Spleen (tissue), 11 donors: ENCODE results near the gene CYTH4. TPM values are rescaled to one million over a fixed set of nuclear protein-coding genes. Genes with fewer than 3 reads are reported as not detected.

Experiments used
- DNase-seq: peaks from one replicate; pipeline ENCODE4 v3.0.0-alpha.2; 2020
- H3K27ac ChIP-seq, 8 donors: fragments of 200-600 bp; sonication (generic) in 7 of 8; 1 replicate in 4 of 8; 2 replicates in 4 of 8; pipeline versions ENCODE4 v1.5.0 to v1.8.0; 2016 to 2021; ENCODE audit warnings: inconsistent platforms in 4 of 8, mild to moderate bottlenecking in 4 of 8, moderate library complexity in 1 of 8
- H3K27me3 ChIP-seq, 7 donors: fragments of 200-600 bp; sonication (generic) in 6 of 7; replicated peaks in 1 of 7; 1 replicate in 4 of 7; 2 replicates in 3 of 7; pipeline versions ENCODE4 v1.5.0 to v1.8.0; 2016 to 2021; ENCODE audit warnings: inconsistent platforms in 3 of 7, mild to moderate bottlenecking in 1 of 7
- H3K36me3 ChIP-seq, 6 donors: fragments of 200-600 bp; sonication (generic) in 5 of 6; 1 replicate in 4 of 6; 2 replicates in 2 of 6; pipeline versions ENCODE4 v1.5.0 to v1.8.0; 2016 to 2021; ENCODE audit warnings: inconsistent platforms in 2 of 6
- H3K4me1 ChIP-seq, 6 donors: fragments of 200-600 bp; sonication (generic) in 5 of 6; 1 replicate in 3 of 6; 2 replicates in 3 of 6; pipeline versions ENCODE4 v1.5.0 to v1.8.0; 2016 to 2021; ENCODE audit warnings: inconsistent platforms in 3 of 6
- H3K4me3 ChIP-seq, 8 donors: fragments of 200-600 bp; sonication (generic) in 7 of 8; 1 replicate in 4 of 8; 2 replicates in 4 of 8; pipeline versions ENCODE4 v1.5.0 to v1.8.0; 2016 to 2021; ENCODE audit warnings: inconsistent platforms in 4 of 8, mild to moderate bottlenecking in 4 of 8, moderate library complexity in 2 of 8
- H3K9me3 ChIP-seq, 8 donors: fragments of 200-600 bp; sonication (generic) in 7 of 8; 1 replicate in 4 of 8; 2 replicates in 4 of 8; pipeline versions ENCODE4 v1.5.0 to v1.8.0; 2016 to 2021; ENCODE audit warnings: inconsistent platforms in 4 of 8
- POLR2A ChIP-seq, 3 donors: fragments of 450-650 bp; IDR thresholded peaks; one replicate each; pipeline ENCODE4 v1.5.1; 2017; ENCODE audit warnings: antibody characterized with exemption in 3 of 3, mild to moderate bottlenecking in 1 of 3
- POLR2AphosphoS5 ChIP-seq, 3 donors: sonication (generic); formaldehyde crosslinking; IDR thresholded peaks; one replicate each; pipeline ENCODE4 v1.5.1; 2017; ENCODE audit warnings: antibody characterized with exemption in 3 of 3
- WGBS, 5 donors: extraction: QIAGEN DNeasy Blood & Tissue Kit in 3 of 5; methylation state at CpG; one replicate each; pipeline versions ENCODE4 v1.1.5 to v1.1.7; 2013 to 2018; 5-methylcytosine and 5-hydroxymethylcytosine counted together
- intact Hi-C: fragments of 100-400 bp; cut with DNase I; formaldehyde crosslinking; loops from one replicate; pipeline ENCODE4 v1.15.0; 2023; ENCODE audit warnings: low total_unique reads
- polyA plus RNA-seq, 3 donors: library from polyadenylated mRNA; stranded (reverse); fragments of 200-250 nt; gene quantifications; one replicate each; pipeline ENCODE4 v1.2.1, GENCODE V29; 2013
- total RNA-seq, 7 donors: library from RNA; depleted of rRNA in 3 of 7; stranded (reverse); fragments of >200 nt in 3 of 7; fragmentation: NEBNext Ultra II Directional in 4 of 7; extraction: Animal tissue kit (Norgen Biotek cat#: 25700) in 4 of 7; gene quantifications; one replicate each; pipeline versions ENCODE4 v1.1.0 to v1.2.1, GENCODE V29; 2016 to 2021
- TF ChIP-seq, protein P1 (sequence below), 11 experiments: fragments of 200-600 bp in 7 of 11; fragments of 450-650 bp in 4 of 11; sonication (generic) in 4 of 11; IDR thresholded peaks in 8 of 11; conservative IDR thresholded peaks in 3 of 11; 1 replicate in 7 of 11; 2 replicates in 4 of 11; pipeline versions ENCODE4 v1.4.0 to v1.8.0; 2016 to 2021; ENCODE audit warnings: antibody characterized with exemption in 11 of 11, inconsistent platforms in 4 of 11, mild to moderate bottlenecking in 1 of 11
- donor health status: healthy with polysubstance abuse.
- donor health status: DM: no; HTN: no; CAD: no; lungs with moderate emphysema.
- donor health status: DM: no; HTN: no; CAD: no.
- donor health status: Bipolar disorder and iron deficiency.
- donor health status: healthy.
- donor health status: DM: no; HTN: no; CAD: no.
- donor health status: DM: yes; HTN: yes; CAD: no.

CYTH4 gene
- total and polyA plus RNA-seq, 10 donors, result 35.3 to 238 (median 104) TPM

DNA sequence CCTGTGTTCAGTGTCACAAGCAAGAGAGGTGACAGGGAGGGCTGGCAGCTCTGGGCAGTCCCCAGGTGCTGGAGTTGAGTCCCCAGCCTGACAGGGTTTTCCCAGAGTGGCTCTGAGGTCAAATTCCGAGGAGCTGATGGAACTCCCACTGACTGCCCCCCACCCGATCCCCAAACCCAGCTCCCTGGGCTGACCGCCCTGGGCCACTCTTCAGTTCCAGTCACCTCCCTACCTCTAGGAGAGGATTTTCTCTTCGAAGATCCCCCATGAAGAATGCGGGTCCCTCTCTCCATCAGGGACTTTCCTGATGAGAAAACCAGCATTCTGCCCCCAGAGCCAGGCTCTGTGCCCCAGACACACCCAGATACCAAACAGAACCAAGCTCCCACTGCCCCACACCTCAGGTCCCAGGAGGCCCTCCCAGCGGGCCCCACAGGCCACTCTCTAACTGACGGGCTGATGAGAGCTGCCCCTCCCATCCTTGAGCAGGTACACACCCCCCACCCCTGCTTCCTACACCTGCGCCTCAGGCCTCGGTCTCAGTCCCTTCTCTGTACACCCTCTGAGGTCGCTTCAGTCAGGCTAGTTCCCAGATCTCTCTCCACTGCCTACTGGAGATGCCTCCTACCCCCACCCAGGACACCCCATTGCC is 26.1 kb upstream of the CYTH4 start:
- H3K4me3 ChIP-seq, result no peak overlapping the region
- TF ChIP-seq, protein P1, sequence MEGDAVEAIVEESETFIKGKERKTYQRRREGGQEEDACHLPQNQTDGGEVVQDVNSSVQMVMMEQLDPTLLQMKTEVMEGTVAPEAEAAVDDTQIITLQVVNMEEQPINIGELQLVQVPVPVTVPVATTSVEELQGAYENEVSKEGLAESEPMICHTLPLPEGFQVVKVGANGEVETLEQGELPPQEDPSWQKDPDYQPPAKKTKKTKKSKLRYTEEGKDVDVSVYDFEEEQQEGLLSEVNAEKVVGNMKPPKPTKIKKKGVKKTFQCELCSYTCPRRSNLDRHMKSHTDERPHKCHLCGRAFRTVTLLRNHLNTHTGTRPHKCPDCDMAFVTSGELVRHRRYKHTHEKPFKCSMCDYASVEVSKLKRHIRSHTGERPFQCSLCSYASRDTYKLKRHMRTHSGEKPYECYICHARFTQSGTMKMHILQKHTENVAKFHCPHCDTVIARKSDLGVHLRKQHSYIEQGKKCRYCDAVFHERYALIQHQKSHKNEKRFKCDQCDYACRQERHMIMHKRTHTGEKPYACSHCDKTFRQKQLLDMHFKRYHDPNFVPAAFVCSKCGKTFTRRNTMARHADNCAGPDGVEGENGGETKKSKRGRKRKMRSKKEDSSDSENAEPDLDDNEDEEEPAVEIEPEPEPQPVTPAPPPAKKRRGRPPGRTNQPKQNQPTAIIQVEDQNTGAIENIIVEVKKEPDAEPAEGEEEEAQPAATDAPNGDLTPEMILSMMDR (IDR thresholded peaks at IDR 0.05 in 8 of 11, conservative IDR thresholded peaks at IDR 0.05 in 3 of 11), result no peak
- TF ChIP-seq POLR2A (IDR thresholded peaks at IDR 0.05) (no peak), POLR2AphosphoS5 (IDR thresholded peaks at IDR 0.05) (no peak)
- H3K27ac ChIP-seq, result no peak overlapping the region
- peaks cover 0 to 35% (median 4%) of the 10 kb centered on the region in 7 donors for H3K27me3 ChIP-seq
- H3K9me3 ChIP-seq, result no peaks in the 10 kb centered on the region
- no peaks in the 10 kb centered on the region for H3K36me3 ChIP-seq
- intact Hi-C loops, result no loop called here
- WGBS, 5 donors, result 60 to 79% (median 73%) methylated on average over 10 of the region's 10 CpGs
- peaks cover 4 to 27% (median 21%) of the 10 kb centered on the region in 6 donors for H3K4me1 ChIP-seq
- DNase-seq, result peak; percentile 69

DNA sequence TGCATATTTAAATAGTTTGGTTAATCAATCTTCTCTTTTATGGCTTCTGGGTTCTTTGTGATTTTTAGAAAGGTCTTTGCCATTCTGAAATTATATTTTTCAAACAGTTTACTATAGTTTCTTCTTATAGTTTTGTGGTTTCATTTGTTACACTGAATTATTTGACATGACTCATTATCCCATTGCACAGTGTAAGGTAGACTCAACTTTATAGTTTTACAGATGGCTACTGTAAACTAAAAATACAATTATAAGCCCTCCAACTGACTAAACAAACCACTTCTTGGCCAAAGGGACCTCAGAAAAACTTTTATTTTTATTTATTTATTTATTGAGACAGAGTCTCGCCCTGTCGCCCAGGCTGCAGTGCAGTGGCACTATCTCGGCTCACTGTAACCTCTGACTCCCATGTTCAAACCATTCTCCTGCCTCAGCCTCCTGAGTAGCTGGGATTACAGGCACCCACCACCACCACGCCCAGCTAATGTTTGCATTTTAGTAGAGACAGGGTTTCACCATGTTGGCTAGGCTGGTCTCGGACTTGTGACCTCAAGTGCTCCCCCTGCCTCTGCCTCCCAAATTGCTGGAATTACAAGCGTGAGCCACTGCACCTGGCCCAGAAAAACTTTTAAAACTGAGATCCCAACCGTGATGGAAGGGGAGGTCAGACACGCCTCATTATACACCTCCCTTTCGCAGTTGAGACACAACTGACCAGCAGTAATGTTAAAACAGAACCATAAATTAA is 24.1 kb upstream of the CYTH4 start:
- peaks cover 4 to 29% (median 22%) of the 10 kb centered on the region in 6 donors for H3K4me1 ChIP-seq
- TF ChIP-seq POLR2A (IDR thresholded peaks at IDR 0.05), result no peak
- no peak for TF ChIP-seq POLR2AphosphoS5 (IDR thresholded peaks at IDR 0.05)
- TF ChIP-seq, protein P1 (IDR thresholded peaks at IDR 0.05 in 8 of 11, conservative IDR thresholded peaks at IDR 0.05 in 3 of 11), result no peak
- WGBS, 5 donors, result 79 to 95% (median 91%) methylated on average over 9 of the region's 9 CpGs
- no peak overlapping the region for H3K4me3 ChIP-seq
- H3K27me3 ChIP-seq, result peaks cover 0 to 35% (median 4%) of the 10 kb centered on the region in 7 donors
- peak; percentile 11 for DNase-seq
- H3K36me3 ChIP-seq, result no peaks in the 10 kb centered on the region
- H3K9me3 ChIP-seq, result no peaks in the 10 kb centered on the region
- intact Hi-C loops, result no loop called here
- H3K27ac ChIP-seq, result no peak overlapping the region

DNA sequence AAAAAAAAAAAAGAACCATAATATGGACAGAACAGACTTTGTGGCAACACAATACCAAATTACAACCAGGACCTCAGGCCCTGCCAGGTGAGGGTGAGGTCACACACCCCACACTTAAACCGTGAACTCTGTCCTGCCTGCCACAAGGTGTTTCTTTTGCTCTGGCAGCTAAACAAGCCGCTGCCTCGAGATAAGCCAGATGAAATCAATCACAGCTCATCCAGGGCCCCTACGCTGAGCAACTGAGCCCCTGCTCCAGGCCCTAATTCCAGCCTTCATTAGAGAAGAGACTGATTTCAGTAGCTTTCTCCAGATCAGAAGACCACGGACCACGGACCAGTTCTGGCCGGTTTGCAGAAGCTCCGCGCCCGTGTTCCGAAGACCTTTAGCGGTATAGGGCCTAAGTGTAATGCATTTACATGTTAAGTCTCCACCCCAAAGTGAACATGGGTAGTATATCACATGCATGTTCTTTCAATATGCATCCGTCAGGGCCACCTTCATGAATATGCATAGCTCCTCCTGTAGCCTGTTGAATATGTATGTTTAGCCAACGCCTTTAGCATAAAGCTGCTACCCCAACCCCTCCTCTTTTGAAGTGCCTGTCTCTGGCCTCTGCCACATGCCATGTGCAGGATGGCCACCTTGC is 23.4 kb upstream of the CYTH4 start:
- peaks cover 4 to 29% (median 22%) of the 10 kb centered on the region in 6 donors for H3K4me1 ChIP-seq
- H3K27me3 ChIP-seq, result peaks cover 0 to 35% (median 4%) of the 10 kb centered on the region in 7 donors
- no peak overlapping the region for H3K27ac ChIP-seq
- H3K36me3 ChIP-seq, result no peaks in the 10 kb centered on the region
- TF ChIP-seq POLR2AphosphoS5 (IDR thresholded peaks at IDR 0.05), result no peak
- TF ChIP-seq, protein P1 (IDR thresholded peaks at IDR 0.05 in 8 of 11, conservative IDR thresholded peaks at IDR 0.05 in 3 of 11), result no peak
- no peak for TF ChIP-seq POLR2A (IDR thresholded peaks at IDR 0.05)
- no peak overlapping the region for H3K4me3 ChIP-seq
- peaks cover 0 to 5% (median 4%) of the 10 kb centered on the region in 8 donors for H3K9me3 ChIP-seq
- DNase-seq, result peak; percentile 15
- WGBS, 5 donors, result 83 to 89% (median 86%) methylated on average over 11 to 14 of the region's 14 CpGs
- intact Hi-C loops, result no loop called here
